Neural crest cell (in vitro differentiated cells): ENCODE measurements around the gene GFRA3. TPM values are rescaled to one million over a fixed set of nuclear protein-coding genes. Genes with fewer than 3 reads are reported as not detected.

Experiments
- DNase-seq: peaks from one replicate; pipeline ENCODE4 v3.0.0; 2021; ENCODE audit warnings: low read depth, mixed read lengths, low spot score
- H3K27ac Mint-ChIP-seq: one replicate; pipeline ENCODE4 v1.8.0; 2021; ENCODE audit warnings: mild to moderate bottlenecking, mixed read lengths; ENCODE audit not compliant: unreplicated experiment
- H3K27me3 Mint-ChIP-seq: 2 replicates; pipeline ENCODE4 v1.8.0; 2021; ENCODE audit warnings: low read depth, mild to moderate bottlenecking, mixed read lengths
- H3K36me3 Mint-ChIP-seq: 2 replicates; pipeline ENCODE4 v1.8.0; 2021; ENCODE audit warnings: low read depth, mild to moderate bottlenecking, mixed read lengths
- H3K4me1 Mint-ChIP-seq: 2 replicates; pipeline ENCODE4 v1.8.0; 2021; ENCODE audit warnings: mixed read lengths
- H3K4me3 Mint-ChIP-seq: one replicate; pipeline ENCODE4 v1.8.0; 2021; ENCODE audit warnings: mild to moderate bottlenecking, mixed read lengths
- H3K9me3 Mint-ChIP-seq: 2 replicates; pipeline ENCODE4 v1.8.0; 2021; ENCODE audit warnings: mixed read lengths
- total RNA-seq: library from RNA; stranded (reverse); gene quantifications from 2 replicates; pipeline ENCODE4 v1.2.1, GENCODE V29; 2021
- TF ChIP-seq, protein P1 (sequence below): fragments of 200-600 bp; sonication (generic); conservative IDR thresholded peaks from 2 replicates; pipeline ENCODE4 v1.5.0; 2021; ENCODE audit warnings: antibody characterized with exemption, mild to moderate bottlenecking

GFRA3 gene
- total RNA-seq, 1 donor from 2014 or later, result 8.5 TPM

DNA sequence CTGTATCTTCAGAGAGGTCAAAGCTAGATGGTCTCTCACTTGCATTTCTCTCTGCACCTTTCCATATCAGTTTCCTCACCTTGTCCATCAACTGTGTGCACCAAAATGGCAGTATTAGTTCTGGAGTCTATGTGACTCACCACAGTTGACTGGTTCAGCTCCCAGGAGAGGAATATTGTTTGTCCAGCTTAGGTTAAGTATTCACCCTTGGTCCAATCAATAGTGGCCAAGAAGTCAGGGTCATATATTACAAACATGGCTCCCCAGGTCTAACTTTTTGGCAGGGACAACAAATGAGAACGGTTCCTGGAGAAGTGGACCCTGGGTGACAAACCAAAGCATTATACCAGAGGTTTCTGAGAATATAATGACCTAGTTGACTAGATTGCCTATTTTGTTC, 36.4 kb downstream of the GFRA3 start:
- H3K27me3 Mint-ChIP-seq, result peaks cover 7% of the 10 kb centered on the region
- no peaks in the 10 kb centered on the region for H3K9me3 Mint-ChIP-seq
- H3K4me3 Mint-ChIP-seq, result no peak overlapping the region
- peaks cover 18% of the 10 kb centered on the region for H3K4me1 Mint-ChIP-seq
- TF ChIP-seq, protein P1, sequence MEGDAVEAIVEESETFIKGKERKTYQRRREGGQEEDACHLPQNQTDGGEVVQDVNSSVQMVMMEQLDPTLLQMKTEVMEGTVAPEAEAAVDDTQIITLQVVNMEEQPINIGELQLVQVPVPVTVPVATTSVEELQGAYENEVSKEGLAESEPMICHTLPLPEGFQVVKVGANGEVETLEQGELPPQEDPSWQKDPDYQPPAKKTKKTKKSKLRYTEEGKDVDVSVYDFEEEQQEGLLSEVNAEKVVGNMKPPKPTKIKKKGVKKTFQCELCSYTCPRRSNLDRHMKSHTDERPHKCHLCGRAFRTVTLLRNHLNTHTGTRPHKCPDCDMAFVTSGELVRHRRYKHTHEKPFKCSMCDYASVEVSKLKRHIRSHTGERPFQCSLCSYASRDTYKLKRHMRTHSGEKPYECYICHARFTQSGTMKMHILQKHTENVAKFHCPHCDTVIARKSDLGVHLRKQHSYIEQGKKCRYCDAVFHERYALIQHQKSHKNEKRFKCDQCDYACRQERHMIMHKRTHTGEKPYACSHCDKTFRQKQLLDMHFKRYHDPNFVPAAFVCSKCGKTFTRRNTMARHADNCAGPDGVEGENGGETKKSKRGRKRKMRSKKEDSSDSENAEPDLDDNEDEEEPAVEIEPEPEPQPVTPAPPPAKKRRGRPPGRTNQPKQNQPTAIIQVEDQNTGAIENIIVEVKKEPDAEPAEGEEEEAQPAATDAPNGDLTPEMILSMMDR, result no peak
- DNase-seq, result no peak
- no peak overlapping the region for H3K27ac Mint-ChIP-seq
- H3K36me3 Mint-ChIP-seq, result no peaks in the 10 kb centered on the region

GRCh38 chr5:138234651-138235050, 39.8 kb downstream of the GFRA3 start:
- no peaks in the 10 kb centered on the region for H3K36me3 Mint-ChIP-seq
- no peaks in the 10 kb centered on the region for H3K4me1 Mint-ChIP-seq
- TF ChIP-seq, protein P1, result no peak

GRCh38 chr5:138233280-138233679, 41.1 kb downstream of the GFRA3 start:
- TF ChIP-seq, protein P1, result no peak
- DNase-seq, result no peak
- no peak overlapping the region for H3K27ac Mint-ChIP-seq
- H3K36me3 Mint-ChIP-seq, result no peaks in the 10 kb centered on the region
- H3K27me3 Mint-ChIP-seq, result no peaks in the 10 kb centered on the region
- H3K9me3 Mint-ChIP-seq, result no peaks in the 10 kb centered on the region
- H3K4me3 Mint-ChIP-seq, result no peak overlapping the region
- no peaks in the 10 kb centered on the region for H3K4me1 Mint-ChIP-seq

More at GRCh38 chr5:138234651-138235050, 39.8 kb downstream of the GFRA3 start:
- Mint-ChIP-seq H3K27me3 (no peaks in the 10 kb centered on the region), H3K27ac (no peak overlapping the region), H3K9me3 (no peaks in the 10 kb centered on the region), H3K4me3 (no peak overlapping the region)
- DNase-seq, result no peak

DNA sequence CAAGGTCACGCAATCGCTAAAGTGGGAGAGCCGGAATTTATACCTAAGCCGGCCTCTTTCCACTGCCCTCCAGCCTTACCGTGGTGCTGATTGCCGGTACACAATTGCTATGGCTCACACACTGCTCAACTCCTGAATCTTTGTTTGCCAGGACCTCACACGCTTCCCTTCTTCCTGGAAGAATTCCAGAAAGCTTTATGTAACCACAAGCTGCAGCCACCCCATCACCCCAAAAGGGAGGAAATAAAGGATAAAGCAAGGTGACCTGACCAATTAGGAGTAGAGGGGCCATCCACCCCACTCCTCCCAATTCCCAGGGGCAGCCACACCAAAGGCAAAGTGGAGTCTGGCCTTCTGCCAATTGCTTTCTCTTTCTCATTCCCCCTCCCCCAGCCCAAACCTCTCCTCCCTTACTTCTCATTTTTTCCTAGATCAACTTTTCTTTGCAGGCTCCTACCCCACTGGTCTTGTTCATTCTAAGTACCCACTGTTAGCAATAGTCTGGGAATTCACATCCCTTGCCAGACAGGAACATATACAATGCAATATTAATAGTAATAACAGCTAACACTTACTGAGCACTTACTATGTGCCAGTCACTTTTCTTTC, 43.3 kb downstream of the GFRA3 start:
- Mint-ChIP-seq H3K4me1 (no peaks in the 10 kb centered on the region), H3K9me3 (peaks cover 3% of the 10 kb centered on the region), H3K27ac (no peak overlapping the region), H3K27me3 (no peaks in the 10 kb centered on the region), H3K4me3 (no peak overlapping the region), H3K36me3 (no peaks in the 10 kb centered on the region)
- DNase-seq, result no peak
- TF ChIP-seq, protein P1, result no peak

- Mint-ChIP-seq H3K27ac (no peak overlapping the region), H3K4me1 (no peaks in the 10 kb centered on the region), H3K27me3 (no peaks in the 10 kb centered on the region), H3K4me3 (no peak overlapping the region), H3K36me3 (no peaks in the 10 kb centered on the region), H3K9me3 (peaks cover 7% of the 10 kb centered on the region)
- DNase-seq, result no peak
- TF ChIP-seq, protein P1, result no peak
Observed at GRCh38 chr5:138230261-138230660, 44.2 kb downstream of the GFRA3 start.
